ENCODE data around the gene RBM34.
"Not testable (repeated sequence)": the region's sequence is repeated elsewhere in the genome, so short reads cannot be mapped to it uniquely, and the experiment has no call there.

The RBM34 gene

GRCh38 chr1:235111107-235111506 lies 49.9 kb downstream of the RBM34 start:
- DNase-seq: no peak

GRCh38 chr1:235108876-235109275 lies 52.2 kb downstream of the RBM34 start:
- DNase-seq: no peak

GRCh38 chr1:235108185-235108593 lies 52.9 kb downstream of the RBM34 start:
- DNase-seq: no peak

GRCh38 chr1:235107368-235108184 lies 53.5 kb downstream of the RBM34 start:
- no peak for DNase-seq

GRCh38 chr1:235106457-235106856 lies 54.6 kb downstream of the RBM34 start:
- DNase-seq: no peak

GRCh38 chr1:235105051-235106043 lies 55.7 kb downstream of the RBM34 start:
- peak; percentile 41 for DNase-seq

- DNase-seq: peak; percentile 62
Measured at GRCh38 chr1:235102993-235103411, 58.0 kb downstream of the RBM34 start.

GRCh38 chr1:235102259-235102582 lies 58.8 kb downstream of the RBM34 start:
- no peak for DNase-seq

- no peak for DNase-seq
Measured at GRCh38 chr1:235101558-235102258, 59.3 kb downstream of the RBM34 start.

- DNase-seq: no peak
Measured at GRCh38 chr1:235100194-235100772, 60.8 kb downstream of the RBM34 start.

GRCh38 chr1:235098991-235099390 lies 62.1 kb downstream of the RBM34 start:
- no peak for DNase-seq

- no peak for DNase-seq
Measured at GRCh38 chr1:235098547-235098946, 62.5 kb downstream of the RBM34 start.

GRCh38 chr1:235097501-235097900 lies 63.5 kb downstream of the RBM34 start:
- not testable (repeated sequence) for DNase-seq

- DNase-seq: no peak
Measured at GRCh38 chr1:235095938-235096562, 65.0 kb downstream of the RBM34 start.

- DNase-seq: peak; percentile 45
Measured at GRCh38 chr1:235093696-235094592, 67.1 kb downstream of the RBM34 start.

- peak; percentile 59 for DNase-seq
Measured at GRCh38 chr1:235093013-235093695, 67.9 kb downstream of the RBM34 start.

- DNase-seq: not testable (repeated sequence)
Measured at GRCh38 chr1:235092415-235092814, 68.6 kb downstream of the RBM34 start.

- DNase-seq: not testable (repeated sequence)
Measured at GRCh38 chr1:235092045-235092406, 69.0 kb downstream of the RBM34 start.

- DNase-seq: not testable (repeated sequence)
Measured at GRCh38 chr1:235091319-235092044, 69.6 kb downstream of the RBM34 start.
